GF-D8 (cell line): ENCODE data around the gene SRPK3.

Source experiments
- DNase-seq: peaks from one replicate; lab custom pipeline; 2025; lab: John Stamatoyannopoulos, UW

SRPK3 gene

GRCh38 chrX:153831429-153832150, 50.7 kb downstream of the SRPK3 start:
- DNase-seq = no peak

- DNase-seq = no peak
Observed at GRCh38 chrX:153832728-153833127, 51.9 kb downstream of the SRPK3 start.
